HG03280 (cell line): ENCODE data around the gene ASB8.
"Not testable (repeated sequence)": the region's sequence is repeated elsewhere in the genome, so short reads cannot be mapped to it uniquely, and the experiment has no call there.

Experiments used
- ATAC-seq: cut with Tn5 transposase; IDR thresholded peaks from one replicate; pipeline ENCODE4 v1.9.1; 2021; ENCODE audit warnings: mild to moderate bottlenecking, moderate library complexity; ENCODE audit not compliant: unreplicated experiment

The ASB8 gene

DNA sequence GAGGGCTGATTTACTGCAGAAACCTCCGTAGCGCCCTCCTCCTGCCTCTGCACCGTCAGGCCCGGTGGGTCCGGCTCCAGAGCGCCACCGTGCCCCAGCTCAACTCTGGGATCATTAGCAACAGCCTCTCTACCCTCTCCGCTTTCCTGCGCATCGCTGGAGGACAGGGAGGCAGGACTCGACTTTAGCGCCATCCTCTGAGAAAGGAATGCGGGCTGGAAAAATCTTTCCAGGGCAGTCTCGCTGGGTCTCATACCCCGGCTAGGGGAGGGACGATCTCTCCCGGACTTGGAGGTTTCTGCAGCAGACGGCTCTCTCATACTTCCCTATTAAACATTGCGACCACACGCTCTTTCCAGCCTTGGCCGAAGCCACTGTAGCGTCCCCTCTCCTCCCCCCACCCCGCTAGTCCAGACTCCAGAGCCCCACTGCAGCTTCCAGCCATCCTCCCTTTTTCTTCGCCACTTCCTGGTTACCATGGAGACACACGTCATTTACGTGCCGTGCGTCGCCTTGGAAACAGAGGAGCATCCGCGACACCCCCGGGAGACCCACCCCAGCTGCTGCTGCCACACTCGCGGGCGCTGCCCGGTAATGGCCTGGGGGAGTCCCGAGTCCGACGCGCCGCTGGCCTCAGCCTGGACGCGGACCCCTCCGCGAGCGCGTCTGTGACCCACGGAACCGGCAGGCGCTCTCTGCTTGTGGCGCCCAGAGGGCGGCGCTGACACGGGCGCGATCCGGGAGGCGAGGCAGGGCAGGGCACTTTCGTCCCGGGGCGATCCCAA is 26.0 kb upstream of the ASB8 start, which contains the start of gene CCDC184:
Gene CCDC184 (plus strand): TSS at position 554 of the 785 bp plus-strand sequence. CDS start 479 bp downstream, outside the sequence.
- peak; percentile 70 for ATAC-seq

DNA sequence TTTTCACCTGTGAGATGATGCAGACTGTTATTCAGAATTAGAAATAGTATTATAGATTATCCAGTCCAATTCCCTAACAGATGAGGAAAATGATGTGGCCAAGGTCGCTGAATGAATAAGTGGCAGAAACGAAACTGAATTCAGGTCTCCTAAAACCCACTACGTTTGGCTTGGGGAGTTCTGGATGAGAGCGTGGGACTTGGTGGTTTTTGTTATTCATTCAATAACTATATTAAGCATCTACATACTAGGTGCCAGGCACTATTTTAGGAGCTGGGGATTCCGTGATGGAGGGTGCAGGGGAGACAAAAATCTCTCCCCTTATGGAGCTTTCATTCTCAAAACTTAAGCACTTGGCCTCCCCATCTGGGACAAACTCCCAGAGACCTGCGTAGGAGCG is 25.3 kb upstream of the ASB8 start:
- ATAC-seq: no peak

DNA sequence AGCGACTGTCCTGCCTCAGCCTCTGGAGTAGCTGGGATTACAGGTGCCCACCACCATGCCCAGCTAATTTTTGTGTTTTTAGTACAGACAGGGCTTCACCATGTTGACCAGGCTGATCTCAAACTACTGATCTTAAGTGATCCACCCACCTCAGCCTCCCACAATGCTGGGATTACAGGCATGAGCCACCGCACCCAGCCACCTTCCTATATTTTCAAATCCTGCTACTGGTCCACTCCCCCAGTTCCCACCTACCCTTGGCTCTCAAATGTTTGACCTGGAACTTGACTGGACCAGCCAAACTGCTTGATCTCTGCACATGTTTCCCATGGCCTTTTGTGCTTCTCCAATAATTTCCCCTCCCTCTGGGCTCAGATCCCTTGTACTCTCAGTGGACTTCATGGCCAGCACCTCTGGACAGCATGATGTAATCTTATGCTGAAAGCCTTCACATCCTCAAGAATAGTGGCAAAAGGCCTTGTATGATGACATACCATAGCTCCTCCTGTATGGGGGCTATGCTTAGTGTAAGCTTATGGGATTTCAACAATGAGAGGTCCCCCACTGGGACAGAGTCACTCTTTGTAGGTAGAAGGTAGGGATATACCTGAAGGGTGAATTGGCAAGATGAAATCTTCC is 23.7 kb upstream of the ASB8 start:
- no peak for ATAC-seq

DNA sequence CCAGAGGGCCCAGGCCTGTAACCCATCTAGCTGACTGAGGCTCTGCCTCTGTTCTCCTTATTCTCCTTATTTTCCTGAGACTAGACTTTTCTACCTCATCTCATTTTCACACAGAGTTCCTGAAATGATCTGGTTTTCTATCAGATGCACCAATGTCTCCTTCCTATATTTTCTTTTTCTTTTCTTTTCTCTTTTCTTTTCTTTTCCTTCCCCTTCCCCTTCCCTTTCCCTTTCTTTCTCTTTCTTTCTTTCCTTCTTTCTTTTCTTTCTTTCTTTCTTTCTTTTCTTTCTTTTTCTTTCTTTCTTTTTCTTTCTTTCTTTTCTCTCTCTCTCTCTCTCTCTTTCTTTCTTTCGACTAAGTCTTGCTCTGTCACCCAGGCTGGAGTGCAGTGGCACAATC is 23.1 kb upstream of the ASB8 start:
- ATAC-seq: no peak

DNA sequence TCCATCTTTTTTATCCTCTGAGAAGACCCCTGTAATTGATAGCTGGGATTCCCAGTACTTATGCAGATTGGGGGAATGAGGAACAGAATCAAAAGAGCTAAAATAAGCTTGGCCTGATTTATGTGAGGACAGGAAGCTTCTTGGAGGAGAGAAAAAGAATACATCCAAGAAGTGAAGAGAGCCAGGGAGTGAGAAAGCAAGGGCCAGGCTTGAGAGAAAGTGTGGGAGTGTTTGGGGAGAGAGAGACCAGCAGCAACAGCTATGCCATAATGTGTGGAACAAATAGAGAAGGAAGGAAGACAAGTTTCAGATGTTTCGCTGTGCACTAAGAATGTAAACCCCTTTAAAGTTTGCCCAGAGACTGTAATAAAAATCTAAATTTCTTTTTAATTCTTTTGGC is 22.2 kb upstream of the ASB8 start:
- no peak for ATAC-seq

DNA sequence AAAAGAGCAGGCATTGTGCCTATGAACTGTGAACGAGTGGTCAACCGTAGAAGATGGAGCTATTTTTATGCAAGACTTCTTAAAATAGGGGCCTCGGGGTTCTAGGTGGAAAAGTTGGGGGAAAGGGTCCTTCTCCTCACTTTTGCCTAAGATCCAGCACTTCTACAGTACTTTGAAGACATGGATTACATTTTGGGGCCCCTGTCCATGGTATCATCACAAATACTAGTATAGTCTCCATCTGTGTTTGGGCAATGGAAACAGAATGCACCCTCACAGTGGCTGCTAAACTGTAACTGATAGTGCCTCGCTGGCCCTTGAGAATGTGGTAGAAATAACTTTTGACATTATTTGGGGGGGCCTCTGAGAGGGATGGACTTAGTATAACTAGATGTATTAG is 20.7 kb upstream of the ASB8 start:
- no peak for ATAC-seq

DNA sequence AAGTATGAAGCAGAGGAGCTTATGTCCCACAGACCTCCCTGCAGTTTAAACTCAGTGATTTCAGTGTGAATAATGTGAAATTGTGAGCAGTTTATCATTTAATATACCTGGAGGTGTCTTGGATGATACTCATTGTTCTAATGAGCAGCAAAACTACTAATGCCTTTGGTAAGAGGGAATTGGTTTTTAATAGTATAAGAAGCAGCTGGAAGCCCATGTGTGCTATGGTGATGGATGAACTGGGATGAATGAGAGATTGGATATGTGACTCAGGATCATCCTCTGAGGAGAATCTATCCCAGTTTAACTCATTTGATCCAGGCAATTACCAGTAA is 19.1 kb upstream of the ASB8 start:
- ATAC-seq: no peak

DNA sequence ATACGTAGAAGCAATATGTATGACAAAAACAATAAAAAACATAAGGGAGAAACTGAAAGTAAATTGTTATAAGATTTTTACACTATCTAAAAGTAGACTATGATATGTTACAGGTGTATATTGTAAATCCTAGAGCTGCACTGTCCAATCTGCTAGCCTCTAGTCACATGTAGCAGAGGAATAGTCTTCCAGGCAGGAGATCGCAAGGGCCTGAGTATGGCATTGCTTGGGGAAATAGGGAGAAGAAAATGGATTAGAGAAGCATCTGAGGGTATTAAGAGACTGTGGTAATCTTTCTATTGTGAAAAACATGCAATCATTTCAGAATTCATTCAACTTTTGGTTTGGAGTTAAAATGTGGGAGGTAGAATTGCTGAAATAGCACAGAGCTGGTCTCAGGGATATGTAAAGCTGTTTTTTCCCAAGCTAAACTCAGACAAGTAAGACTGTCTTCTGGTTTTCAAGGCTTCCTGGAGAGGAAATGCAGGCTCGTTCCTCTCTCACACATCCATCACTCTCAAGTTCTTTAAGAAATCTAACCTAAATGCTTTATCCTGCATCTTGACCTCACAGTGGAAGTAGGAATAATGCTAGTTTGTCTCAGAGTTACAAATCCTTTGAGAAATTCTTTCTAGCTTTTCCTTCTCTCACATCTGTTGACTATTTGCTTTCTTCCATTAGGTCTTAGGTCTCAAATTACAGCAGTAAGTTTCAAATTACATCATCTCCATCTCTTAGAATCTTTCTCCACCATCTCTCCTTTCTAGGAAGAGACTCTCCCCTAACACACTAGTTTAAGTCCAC is 18.5 kb upstream of the ASB8 start:
- ATAC-seq: no peak

DNA sequence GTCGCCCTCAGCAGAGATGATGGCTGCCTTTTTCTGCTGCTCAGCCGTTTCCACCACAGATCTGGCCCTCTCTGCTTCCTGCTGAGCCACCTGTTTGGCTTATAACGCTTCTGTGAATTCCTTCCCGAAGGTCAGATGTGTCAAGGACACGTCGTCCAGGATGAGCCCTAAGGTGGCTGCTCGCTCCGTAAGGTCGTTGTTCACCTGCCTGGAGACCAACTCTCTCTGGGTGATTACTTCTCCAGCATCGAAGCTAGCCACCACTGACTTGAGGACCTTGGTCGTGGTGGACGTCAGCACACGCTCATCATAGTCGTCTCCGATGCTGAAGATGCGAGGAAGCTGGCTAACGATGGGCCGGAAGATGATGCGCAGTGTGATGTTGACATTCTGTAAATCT is 11.7 kb upstream of the ASB8 start:
- no peak for ATAC-seq

DNA sequence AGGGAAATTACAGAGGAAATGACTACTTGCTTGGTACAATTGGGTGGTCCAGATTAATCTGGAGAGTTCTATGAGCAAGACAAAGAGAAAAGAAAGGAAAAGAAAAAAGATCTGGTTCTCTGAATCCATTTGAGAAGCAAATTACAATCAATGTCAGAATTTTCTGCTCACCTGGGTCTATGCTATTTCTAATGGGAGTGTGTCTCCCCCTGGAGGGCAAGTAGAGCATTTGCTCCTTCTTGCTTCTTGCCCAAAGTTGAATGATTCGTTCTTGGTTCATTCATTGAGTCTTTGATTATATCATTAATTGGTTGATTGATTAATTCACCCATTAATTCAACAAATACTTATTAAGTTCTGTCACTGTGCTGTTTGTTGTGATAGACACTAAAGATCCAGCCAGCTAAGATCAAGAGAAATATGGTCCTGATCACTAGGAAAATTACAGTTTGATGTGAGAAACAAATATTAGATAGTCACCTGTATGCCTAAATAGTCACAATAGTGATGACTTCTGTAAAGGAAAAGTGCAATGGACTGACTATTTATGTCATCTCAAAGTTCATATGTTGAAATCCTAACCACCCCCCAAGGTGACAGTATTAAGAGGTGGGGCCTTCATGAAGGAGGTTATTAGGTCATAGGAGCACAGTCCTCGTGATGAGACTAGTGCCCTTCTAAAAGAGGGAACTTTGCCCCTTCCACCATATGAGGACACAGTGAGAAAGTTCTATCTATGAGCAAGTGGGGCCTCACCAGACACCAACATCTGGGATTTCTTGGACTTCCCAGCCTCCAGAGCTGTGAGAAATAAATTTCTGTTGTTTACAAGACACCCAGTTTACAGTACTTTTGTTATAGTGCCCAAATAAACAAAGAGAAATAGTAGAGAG is 8.0 kb upstream of the ASB8 start:
- ATAC-seq: peak; percentile 71

DNA sequence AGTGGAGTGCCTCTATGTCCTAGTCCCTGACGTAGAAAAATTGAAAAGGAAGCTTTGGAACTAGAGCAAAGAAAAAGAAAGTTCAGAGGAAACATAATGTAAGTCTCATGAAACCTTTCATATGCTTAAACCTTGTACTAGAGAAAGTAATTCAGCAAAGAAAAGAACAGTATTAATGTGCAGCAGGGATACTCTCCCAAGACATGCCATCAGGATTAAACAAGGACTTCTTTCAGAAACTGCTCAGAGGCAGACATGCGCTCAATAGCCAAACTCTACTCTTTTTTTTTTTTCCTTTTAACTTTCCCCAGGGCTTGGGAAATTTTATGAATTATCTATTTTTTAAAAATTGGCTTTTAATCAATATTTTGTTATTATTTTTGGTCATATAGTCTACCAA is 7.1 kb upstream of the ASB8 start:
- no peak for ATAC-seq

DNA sequence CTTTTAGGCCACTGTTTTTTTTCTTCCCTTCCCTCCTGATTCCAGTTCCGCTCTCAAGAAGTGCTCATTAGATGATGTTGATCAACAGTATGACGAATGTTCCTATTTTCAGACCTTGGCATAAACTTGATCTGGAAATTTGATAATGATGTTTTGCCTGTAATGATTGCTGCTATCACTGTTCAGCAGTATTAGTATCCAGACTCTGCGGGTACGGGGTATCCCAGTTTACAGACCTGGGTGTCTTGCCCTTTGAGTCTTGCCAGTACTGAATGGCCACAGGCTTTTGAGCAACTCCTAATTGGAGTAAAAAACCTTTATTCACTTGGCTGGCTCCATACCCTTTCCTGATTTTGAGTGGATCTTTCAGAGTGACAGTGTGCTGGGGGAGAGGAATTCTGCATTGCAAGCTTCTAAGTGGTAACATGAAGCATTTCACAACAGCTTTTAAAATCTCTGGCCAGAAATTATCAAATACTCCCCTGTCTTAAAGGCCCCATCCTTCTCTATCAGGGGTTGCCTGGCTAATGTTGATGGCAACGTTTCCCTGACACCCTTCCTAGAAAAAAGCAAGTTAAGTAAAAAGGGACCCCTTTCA is 5.9 kb upstream of the ASB8 start:
- no peak for ATAC-seq

DNA sequence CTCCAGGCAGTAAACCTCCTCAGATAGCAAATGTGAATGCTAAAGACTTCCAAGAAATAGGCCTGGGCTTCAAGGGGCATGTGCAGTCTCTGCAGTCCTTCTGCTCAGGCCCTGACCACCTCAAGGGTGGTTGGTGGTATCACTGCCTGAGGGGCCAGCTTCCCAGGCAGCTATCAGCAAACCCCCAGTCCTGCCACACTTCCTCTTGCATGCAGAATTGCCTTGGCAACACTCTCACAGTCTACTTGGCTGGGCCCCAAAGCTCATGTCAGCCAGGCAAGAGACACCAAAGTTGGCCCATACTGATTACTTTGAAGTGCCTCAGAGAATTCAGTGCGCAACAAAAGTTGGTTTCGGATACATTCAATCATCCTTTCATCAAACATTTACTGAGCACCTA is 3.5 kb upstream of the ASB8 start:
- no peak for ATAC-seq

DNA sequence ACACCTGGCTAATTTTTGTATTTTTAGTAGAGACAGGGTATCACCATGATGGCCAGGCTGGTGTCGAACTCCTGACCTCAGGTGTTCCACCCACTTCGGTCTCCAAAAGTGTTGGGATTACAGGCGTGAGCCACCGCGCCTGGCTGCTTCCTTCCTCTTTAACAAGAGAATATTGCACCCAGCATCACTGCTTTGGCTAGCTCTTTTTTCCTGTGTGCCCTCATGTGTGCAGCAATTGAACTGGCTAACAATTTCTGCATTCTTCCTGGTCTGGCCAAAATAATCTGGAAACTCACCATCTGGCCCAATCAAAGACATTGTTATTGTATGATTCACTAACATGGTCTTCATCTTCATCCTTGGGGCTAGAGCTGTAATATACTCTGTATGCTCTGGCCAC is 2.7 kb upstream of the ASB8 start:
- ATAC-seq: no peak

DNA sequence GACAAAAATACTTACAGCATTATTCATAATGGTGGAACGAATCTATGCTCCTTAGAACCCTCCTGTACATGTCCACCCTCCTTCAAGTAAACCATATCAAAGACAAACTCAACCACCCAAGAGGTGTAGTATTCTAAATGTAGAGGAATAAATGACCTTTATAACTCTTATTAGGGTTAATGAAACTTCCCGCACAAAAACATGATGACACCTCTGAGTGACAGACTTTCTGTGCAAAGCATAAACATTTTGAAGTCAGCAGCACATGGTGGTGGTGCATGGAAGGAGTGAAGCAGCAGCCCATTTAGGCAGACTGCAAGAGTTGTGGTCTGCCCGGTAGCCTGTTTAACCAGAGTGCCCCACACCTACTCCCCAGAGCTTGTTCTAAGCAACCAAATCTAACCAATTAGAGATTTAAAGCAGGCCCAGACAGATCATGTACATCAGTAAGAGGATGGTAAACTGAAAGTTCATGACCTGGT is 615 bp upstream of the ASB8 start:
- ATAC-seq: no peak

DNA sequence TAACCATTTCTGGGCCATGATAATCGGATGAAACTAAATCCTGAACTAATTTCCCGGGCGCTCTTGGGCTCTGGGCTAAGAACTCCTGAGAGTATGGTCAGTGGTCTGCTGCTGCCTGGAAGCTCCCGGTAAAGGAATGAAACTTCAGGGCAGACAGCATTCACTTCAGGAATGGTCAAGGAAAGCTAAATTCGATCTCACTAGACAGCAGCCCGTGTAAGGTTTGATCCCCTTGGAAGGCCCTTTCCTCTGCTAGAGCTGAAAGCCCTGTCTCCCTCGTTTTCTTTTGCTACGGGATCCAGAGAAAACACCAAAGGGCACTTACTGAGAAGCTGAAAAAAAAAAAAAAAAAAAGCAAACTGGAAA is 680 bp downstream of the ASB8 start:
- ATAC-seq: no peak

DNA sequence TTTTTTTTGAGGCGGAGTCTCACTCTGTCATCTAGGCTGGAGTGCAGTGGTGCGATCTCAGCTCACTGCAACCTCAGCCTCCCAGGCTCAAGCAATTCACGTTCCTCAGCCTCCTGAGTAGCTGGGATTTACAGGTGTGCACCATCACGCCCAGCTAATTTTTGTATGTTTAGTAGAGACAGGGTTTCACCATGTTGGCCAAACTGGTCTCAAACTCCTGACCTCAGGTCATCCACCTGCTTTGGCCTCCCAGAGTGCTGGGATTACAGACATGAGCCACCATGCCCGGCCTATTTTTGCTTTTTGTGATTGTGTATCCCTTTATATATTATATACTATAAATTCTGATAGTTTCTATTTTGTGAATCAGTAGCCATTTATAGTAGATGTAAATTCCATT is 1.5 kb downstream of the ASB8 start:
- not testable (repeated sequence) for ATAC-seq

DNA sequence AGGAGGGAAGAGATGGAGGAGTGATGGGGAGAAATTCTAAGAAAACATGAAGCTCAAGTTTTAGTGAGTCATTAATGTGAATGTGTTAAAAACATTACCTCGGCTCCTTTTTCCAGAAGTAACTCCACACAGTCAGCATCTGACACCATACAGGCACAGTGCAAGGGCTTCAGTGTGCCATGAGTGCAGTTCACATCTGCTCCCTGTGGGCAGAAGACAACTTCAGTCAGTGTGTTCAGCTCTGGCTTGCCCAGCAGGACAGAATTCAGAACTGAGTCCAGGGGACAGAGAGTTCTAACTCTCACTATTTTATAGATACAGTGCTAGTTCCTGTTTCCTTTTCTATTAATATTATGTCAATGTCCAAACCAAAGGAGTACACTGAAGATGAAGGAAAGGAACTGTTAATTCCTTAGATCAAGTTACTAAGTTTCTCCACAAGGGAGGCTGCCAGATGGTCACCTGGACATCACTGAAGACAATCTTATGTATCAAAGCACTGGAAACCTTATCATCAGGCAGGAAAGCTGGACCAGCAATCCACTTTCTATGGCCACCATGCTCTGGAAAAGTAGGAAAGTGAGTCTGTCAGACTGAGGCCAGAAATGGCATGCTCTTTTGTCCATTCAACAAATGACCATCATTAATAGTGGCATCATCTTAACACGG is 6.1 kb downstream of the ASB8 start:
- ATAC-seq: no peak

DNA sequence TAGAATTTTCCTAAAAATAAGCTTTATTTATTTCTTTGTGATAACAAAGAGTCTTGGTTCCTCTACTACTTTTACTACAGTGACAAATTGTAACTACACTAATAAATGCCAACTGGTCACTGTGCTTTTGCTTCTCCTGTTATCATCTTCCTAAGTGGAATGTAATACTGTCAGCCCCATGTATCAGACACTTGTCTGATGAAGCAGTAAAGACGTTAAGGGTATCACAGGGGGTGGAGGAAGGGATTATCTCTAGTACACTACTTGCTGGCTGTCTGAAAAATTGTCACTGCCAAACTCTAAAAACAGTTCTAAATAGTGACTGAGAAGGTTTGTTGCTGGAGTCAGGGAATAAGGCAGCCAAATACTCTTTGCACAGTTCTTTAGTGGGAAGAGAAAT is 11.3 kb downstream of the ASB8 start:
- ATAC-seq: no peak

DNA sequence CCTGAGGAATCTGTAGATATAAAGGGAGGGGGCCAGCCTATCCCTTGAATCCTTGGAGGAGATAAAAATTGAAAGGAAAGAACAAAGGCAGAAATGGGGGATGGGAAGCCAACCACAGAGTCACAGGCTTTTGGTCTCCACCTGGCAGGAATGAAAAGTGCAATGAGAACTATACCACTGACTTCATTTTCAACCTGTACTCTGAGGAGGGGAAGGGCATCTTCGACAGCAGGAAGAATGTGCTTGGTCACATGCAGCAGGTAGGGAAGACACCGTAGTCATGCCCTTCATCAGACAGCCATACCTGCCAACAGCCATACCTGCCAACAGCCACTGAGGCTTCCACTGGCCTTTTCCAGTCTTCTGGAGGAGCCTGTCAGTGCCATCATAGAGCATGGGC is 13.4 kb downstream of the ASB8 start:
- no peak for ATAC-seq
